Dendritic cell treated with granulocyte-macrophage colony-stimulating factor and Interleukin-4, amounts not matched to agents 40 ng/mL and 50 ng/mL, for 4 days (primary cell): ENCODE measurements around the gene NABP1.
A peak's percentile ranks its signal among the peaks of the same experiment; 100 is the strongest.

Source experiments
- H3K27ac Mint-ChIP-seq: one replicate; pipeline ENCODE4 v1.8.0; 2022; ENCODE audit warnings: mild to moderate bottlenecking, mixed read lengths
- H3K27me3 Mint-ChIP-seq: one replicate; pipeline ENCODE4 v1.8.0; 2022; ENCODE audit warnings: mild to moderate bottlenecking, mixed read lengths
- H3K36me3 Mint-ChIP-seq: one replicate; pipeline ENCODE4 v1.8.0; 2022; ENCODE audit warnings: low read depth, mixed read lengths
- H3K4me1 Mint-ChIP-seq: one replicate; pipeline ENCODE4 v1.8.0; 2022; ENCODE audit warnings: low read depth, mixed read lengths
- H3K4me3 Mint-ChIP-seq: one replicate; pipeline ENCODE4 v1.8.0; 2022; ENCODE audit warnings: mild to moderate bottlenecking, moderate library complexity, mixed read lengths
- H3K9me3 Mint-ChIP-seq: one replicate; pipeline ENCODE4 v1.8.0; 2022; ENCODE audit warnings: mixed read lengths
- intact Hi-C: fragments of 100-400 bp; cut with micrococcal nuclease; formaldehyde crosslinking; loops from one replicate; pipeline ENCODE4 v1.15.0; 2022

The NABP1 gene

DNA sequence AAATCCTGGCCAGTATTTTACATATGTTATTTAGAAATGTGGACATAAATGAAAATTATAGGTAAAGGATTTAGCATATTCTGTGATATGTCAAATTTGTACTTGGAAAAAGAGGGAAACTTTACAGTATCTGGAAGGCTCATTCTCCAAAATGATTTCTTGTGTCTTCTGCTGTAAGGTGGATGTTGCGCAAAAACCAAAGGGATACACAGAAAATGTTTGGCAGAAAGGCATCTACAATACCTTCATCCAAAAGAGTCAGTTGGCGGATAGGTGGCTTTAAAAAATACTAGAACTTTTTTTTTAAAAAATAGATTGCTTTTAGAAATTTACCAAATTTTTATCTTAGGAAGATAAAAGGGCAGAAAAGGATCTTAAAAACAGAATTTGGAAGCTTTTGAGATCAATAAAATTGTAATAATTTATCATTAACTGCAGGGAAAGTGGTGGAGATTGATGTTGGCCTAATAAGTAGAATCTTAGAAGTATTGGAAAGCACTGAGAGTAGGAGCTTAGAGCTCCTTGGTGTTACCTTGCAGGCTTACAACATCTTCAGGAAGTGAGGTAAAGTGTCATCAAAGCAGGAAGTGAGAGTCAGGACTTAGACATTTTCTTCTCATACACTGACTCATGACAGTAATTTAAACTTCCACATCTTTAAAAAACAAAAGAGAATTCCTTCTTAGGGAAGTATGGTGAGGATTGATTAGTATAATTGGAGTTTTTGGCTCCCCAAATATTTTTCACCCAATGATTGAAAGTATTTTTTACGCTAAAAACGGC, 2.1 kb downstream of the NABP1 start:
- intact Hi-C loops, result loop anchor here (1.0 to 10.0 kb wide), 4 partner anchors 43 to 655 kb away; no protein-coding TSS in a partner anchor
- Mint-ChIP-seq H3K4me3 (peak overlapping the region; percentile 95), H3K4me1 (peaks cover 31% of the 10 kb centered on the region), H3K9me3 (no peaks in the 10 kb centered on the region), H3K27ac (peak overlapping the region; percentile 100), H3K27me3 (no peaks in the 10 kb centered on the region), H3K36me3 (peaks cover 61% of the 10 kb centered on the region)

GRCh38 chr2:191680639-191681038, 2.7 kb downstream of the NABP1 start:
- Mint-ChIP-seq H3K9me3 (no peaks in the 10 kb centered on the region), H3K36me3 (peaks cover 67% of the 10 kb centered on the region), H3K27me3 (no peaks in the 10 kb centered on the region), H3K4me1 (peaks cover 30% of the 10 kb centered on the region), H3K27ac (no peak overlapping the region), H3K4me3 (peak overlapping the region; percentile 95)
- intact Hi-C loops, result loop anchor here (1.0 to 5.0 kb wide), 2 partner anchors 43 to 109 kb away; no protein-coding TSS in a partner anchor

DNA sequence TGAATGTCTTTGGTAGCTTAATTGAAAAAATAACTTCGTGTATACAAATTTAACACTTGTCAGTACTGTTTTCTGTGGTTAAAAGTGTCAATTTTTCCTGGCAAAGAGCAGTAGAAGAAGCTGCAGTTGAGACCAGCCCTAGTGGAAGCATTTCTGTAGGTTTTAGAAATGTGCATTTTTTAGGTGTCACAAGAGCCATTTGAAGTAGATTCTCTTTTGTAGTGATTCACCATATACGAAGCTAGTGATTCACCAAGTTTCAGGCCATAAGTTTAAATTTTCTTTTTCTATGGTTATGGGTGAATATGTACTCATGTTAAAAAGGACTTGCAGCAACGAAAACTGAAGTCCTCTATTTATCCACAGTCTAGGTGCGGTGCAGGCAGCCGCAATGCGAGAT, 4.2 kb downstream of the NABP1 start:
- peaks cover 19% of the 10 kb centered on the region for H3K4me1 Mint-ChIP-seq
- no peaks in the 10 kb centered on the region for H3K27me3 Mint-ChIP-seq
- H3K36me3 Mint-ChIP-seq, result peaks cover 82% of the 10 kb centered on the region
- peak overlapping the region; percentile 63 for H3K4me3 Mint-ChIP-seq
- intact Hi-C loops, result loop anchor here (5.0 kb wide), 1 partner anchor 45 kb away; no protein-coding TSS in a partner anchor
- peak overlapping the region; percentile 51 for H3K27ac Mint-ChIP-seq
- H3K9me3 Mint-ChIP-seq, result no peaks in the 10 kb centered on the region

DNA sequence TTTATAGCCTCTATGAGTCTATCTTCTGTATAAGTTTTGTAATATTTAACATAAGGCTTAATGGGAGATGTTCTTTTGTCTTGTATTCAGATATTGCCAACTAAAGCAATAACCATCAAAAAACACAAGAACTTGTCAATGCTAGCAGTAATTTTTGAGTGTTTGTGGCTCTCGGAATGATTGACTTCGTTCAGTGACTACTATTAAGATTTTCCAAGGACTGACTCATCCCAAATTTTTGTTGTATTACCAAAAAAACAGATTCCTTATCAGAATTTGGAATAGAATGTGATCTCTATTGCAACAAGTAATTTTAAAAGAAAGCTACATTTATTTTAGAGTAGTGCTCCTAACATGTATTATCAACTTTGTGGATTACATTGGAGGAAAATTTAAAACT, 8.1 kb downstream of the NABP1 start:
- no peak overlapping the region for H3K27ac Mint-ChIP-seq
- no peaks in the 10 kb centered on the region for H3K9me3 Mint-ChIP-seq
- peaks cover 24% of the 10 kb centered on the region for H3K4me1 Mint-ChIP-seq
- no peak overlapping the region for H3K4me3 Mint-ChIP-seq
- H3K36me3 Mint-ChIP-seq, result peaks cover 75% of the 10 kb centered on the region
- intact Hi-C loops, result loop anchor here (5.0 kb wide), 2 partner anchors 69 to 476 kb away; no protein-coding TSS in a partner anchor
- H3K27me3 Mint-ChIP-seq, result no peaks in the 10 kb centered on the region

DNA sequence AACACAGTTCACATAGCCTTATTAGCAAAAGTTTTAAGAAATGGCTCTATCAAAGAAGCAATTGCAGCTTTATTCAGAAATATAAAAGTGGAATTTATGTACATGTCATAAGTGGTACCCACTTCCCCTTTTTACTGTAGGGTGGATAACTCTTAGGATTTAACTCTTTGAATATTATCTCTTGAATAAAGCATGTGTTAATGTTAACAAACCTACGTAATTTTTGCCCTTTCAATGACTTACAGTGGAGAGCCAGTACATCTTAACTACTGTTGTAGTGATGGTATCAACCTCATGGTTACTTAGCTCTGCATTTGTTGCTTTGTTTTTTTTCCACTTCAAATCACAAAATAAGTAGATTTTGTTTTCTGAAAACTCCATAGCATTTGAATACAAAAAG, 8.8 kb downstream of the NABP1 start:
- Mint-ChIP-seq H3K27me3 (no peaks in the 10 kb centered on the region), H3K9me3 (no peaks in the 10 kb centered on the region), H3K36me3 (peaks cover 72% of the 10 kb centered on the region), H3K4me1 (peaks cover 28% of the 10 kb centered on the region), H3K27ac (no peak overlapping the region), H3K4me3 (no peak overlapping the region)
- intact Hi-C loops, result loop anchor here (5.0 kb wide), 2 partner anchors 69 to 476 kb away; no protein-coding TSS in a partner anchor

DNA sequence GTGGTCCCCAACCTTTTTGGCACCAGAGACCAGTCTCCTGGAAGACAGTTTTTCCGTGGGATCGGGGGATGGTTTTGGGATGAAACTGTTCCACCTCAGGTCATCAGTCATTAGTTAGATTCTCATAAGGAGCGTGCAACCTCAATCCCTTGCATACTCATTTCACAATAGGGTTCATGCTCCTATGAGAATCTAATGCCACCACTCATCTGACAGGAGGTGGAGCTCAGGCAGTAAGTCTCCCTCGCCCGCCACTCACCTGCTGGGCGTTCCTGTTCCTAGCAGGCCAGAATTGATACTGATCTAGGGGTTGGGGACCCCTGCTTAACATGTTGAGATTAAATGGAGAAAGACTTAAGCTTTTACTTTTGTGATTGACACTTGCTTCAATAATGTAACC, 9.9 kb downstream of the NABP1 start:
- H3K27me3 Mint-ChIP-seq, result no peaks in the 10 kb centered on the region
- H3K36me3 Mint-ChIP-seq, result peaks cover 61% of the 10 kb centered on the region
- H3K4me1 Mint-ChIP-seq, result peaks cover 22% of the 10 kb centered on the region
- no peak overlapping the region for H3K4me3 Mint-ChIP-seq
- H3K27ac Mint-ChIP-seq, result no peak overlapping the region
- intact Hi-C loops, result loop anchor here (5.0 kb wide), 2 partner anchors 71 to 474 kb away; no protein-coding TSS in a partner anchor
- no peaks in the 10 kb centered on the region for H3K9me3 Mint-ChIP-seq

GRCh38 chr2:191688934-191689695, 11.2 kb downstream of the NABP1 start:
- Mint-ChIP-seq H3K36me3 (peaks cover 54% of the 10 kb centered on the region), H3K4me1 (peaks cover 22% of the 10 kb centered on the region), H3K27ac (no peak overlapping the region), H3K27me3 (no peaks in the 10 kb centered on the region), H3K4me3 (no peak overlapping the region), H3K9me3 (no peaks in the 10 kb centered on the region)
- intact Hi-C loops, result loop anchor here (5.0 kb wide), 2 partner anchors 72 to 473 kb away; no protein-coding TSS in a partner anchor

DNA sequence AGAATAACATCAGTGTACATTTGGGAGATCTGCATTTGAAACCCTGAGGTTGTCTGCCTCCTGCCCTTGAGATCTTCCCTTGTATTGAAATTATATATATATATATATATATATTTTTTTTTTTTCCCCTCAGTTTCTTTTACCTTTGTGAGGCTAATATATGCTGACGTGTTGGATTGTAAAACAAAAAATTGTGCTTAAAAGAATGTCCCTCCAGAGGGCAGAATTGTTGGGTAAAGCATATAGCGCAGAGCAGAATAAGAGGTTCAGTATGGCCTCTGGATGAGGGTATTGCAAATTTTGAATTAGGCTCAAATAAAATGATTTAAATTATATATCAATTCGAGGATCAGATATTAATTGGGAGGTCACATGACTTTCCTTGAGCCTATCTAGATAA, 12.4 kb downstream of the NABP1 start:
- Mint-ChIP-seq H3K9me3 (no peaks in the 10 kb centered on the region), H3K27me3 (no peaks in the 10 kb centered on the region), H3K36me3 (peaks cover 44% of the 10 kb centered on the region), H3K4me1 (peaks cover 19% of the 10 kb centered on the region), H3K27ac (no peak overlapping the region), H3K4me3 (no peak overlapping the region)
- intact Hi-C loops, result no loop called here

DNA sequence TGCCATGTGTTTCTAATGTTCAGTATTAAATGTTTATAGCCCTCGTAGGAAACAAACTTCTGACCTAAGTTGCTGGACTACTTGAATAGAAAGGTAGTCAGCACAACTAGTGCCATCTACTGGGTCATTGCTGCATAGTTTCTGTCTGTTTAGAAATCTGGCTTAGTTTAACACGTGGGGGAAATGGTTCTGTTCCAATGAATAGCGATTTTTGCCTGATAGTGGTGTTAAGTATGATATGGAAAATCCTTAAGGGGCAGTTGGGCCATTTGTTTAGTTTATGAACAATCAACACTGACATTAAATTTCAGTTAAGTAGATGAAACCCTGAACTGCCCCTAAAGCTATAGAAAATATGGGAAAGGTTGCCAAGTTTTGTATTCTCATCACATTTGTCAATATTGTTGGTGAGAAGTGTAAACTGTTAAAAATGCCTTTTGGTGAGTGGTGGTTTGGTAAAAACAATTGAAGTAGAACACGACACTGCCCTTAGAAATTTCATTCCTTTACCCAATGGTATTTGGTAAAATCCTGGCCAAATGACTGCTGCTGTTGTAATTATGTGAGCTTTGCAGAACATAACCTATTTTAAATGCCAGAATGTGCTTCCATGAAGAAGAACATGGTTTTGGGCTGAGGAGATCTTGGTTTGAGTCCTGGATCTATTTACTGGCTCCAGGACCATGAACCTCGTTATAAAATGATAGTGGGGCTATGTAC, 13.2 kb downstream of the NABP1 start:
- H3K9me3 Mint-ChIP-seq, result no peaks in the 10 kb centered on the region
- intact Hi-C loops, result loop anchor here (1.0 kb wide), 1 partner anchor 125 kb away; no protein-coding TSS in a partner anchor
- H3K27me3 Mint-ChIP-seq, result no peaks in the 10 kb centered on the region
- H3K27ac Mint-ChIP-seq, result peak overlapping the region; percentile 25
- peaks cover 15% of the 10 kb centered on the region for H3K4me1 Mint-ChIP-seq
- H3K36me3 Mint-ChIP-seq, result peaks cover 35% of the 10 kb centered on the region
- H3K4me3 Mint-ChIP-seq, result no peak overlapping the region

GRCh38 chr2:191691898-191692297, 14.0 kb downstream of the NABP1 start:
- intact Hi-C loops, result loop anchor here (1.0 kb wide), 1 partner anchor 126 kb away; no protein-coding TSS in a partner anchor
- peaks cover 15% of the 10 kb centered on the region for H3K4me1 Mint-ChIP-seq
- H3K4me3 Mint-ChIP-seq, result no peak overlapping the region
- H3K36me3 Mint-ChIP-seq, result peaks cover 28% of the 10 kb centered on the region
- no peak overlapping the region for H3K27ac Mint-ChIP-seq
- no peaks in the 10 kb centered on the region for H3K27me3 Mint-ChIP-seq
- no peaks in the 10 kb centered on the region for H3K9me3 Mint-ChIP-seq

GRCh38 chr2:191692502-191693115, 14.7 kb downstream of the NABP1 start:
- H3K27me3 Mint-ChIP-seq, result no peaks in the 10 kb centered on the region
- peaks cover 15% of the 10 kb centered on the region for H3K4me1 Mint-ChIP-seq
- no peak overlapping the region for H3K27ac Mint-ChIP-seq
- H3K4me3 Mint-ChIP-seq, result no peak overlapping the region
- peaks cover 22% of the 10 kb centered on the region for H3K36me3 Mint-ChIP-seq
- no peaks in the 10 kb centered on the region for H3K9me3 Mint-ChIP-seq
- intact Hi-C loops, result no loop called here

GRCh38 chr2:191693166-191693565, 15.2 kb downstream of the NABP1 start:
- intact Hi-C loops, result no loop called here
- Mint-ChIP-seq H3K27me3 (no peaks in the 10 kb centered on the region), H3K27ac (no peak overlapping the region)

DNA sequence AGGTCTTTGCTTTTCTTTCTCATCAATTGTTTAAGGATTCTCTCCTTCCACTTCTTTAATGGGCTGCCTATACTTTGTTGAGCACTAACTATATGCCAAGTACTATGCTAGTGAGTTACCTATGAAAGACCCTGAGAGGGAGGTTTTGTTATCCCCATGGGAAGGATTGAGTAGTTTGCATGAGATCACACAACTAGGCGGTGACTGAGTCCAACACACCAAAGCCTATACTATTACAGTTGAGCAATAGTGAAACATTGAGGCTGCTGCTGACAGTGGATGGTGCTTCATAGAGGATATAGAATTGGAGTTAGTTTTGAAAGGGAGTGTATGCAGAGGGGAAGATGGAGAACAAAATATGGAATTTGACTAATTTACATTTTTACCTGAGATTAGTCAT, 15.8 kb downstream of the NABP1 start:
- intact Hi-C loops, result no loop called here
- H3K4me3 Mint-ChIP-seq, result no peak overlapping the region
- H3K36me3 Mint-ChIP-seq, result peaks cover 10% of the 10 kb centered on the region
- no peaks in the 10 kb centered on the region for H3K27me3 Mint-ChIP-seq
- H3K27ac Mint-ChIP-seq, result no peak overlapping the region
- H3K9me3 Mint-ChIP-seq, result no peaks in the 10 kb centered on the region
- H3K4me1 Mint-ChIP-seq, result peaks cover 15% of the 10 kb centered on the region

More at GRCh38 chr2:191693166-191693565, 15.2 kb downstream of the NABP1 start:
- H3K9me3 Mint-ChIP-seq, result no peaks in the 10 kb centered on the region
- H3K4me1 Mint-ChIP-seq, result peaks cover 15% of the 10 kb centered on the region
- peaks cover 16% of the 10 kb centered on the region for H3K36me3 Mint-ChIP-seq
- no peak overlapping the region for H3K4me3 Mint-ChIP-seq
